G401 (cell line): ENCODE results near the gene TIAM1. TPM values are rescaled to one million over a fixed set of nuclear protein-coding genes. Genes with fewer than 3 reads are reported as not detected.
A peak's percentile ranks its signal among the peaks of the same experiment; 100 is the strongest.

Experiments used
- DNase-seq: peaks from one replicate; pipeline ENCODE4 v3.0.0-alpha.2; 2015; ENCODE audit warnings: low spot score
- in situ Hi-C: cut with HindIII; loops from 2 replicates; pipeline ENCODE4 v1.10.0; 2016; ENCODE audit warnings: low sequenced_read_pairs, mixed read lengths
- total RNA-seq: library from RNA; depleted of rRNA; stranded (reverse); fragments of >200 nt; shearing (Covaris generic); gene quantifications from 2 replicates; pipeline ENCODE4 v1.2.3, GENCODE V29; 2014

TIAM1 gene
- total RNA-seq, 1 experiment from 2014 or later = 0.03 TPM

- in situ Hi-C loops = no loop called here
- no peak for DNase-seq
Measured at GRCh38 chr21:31358158-31358557, 14.1 kb upstream of the TIAM1 start.

- in situ Hi-C loops = no loop called here
- DNase-seq = no peak
Measured at GRCh38 chr21:31356440-31356839, 12.4 kb upstream of the TIAM1 start.

- in situ Hi-C loops = no loop called here
- DNase-seq = no peak
Measured at GRCh38 chr21:31354604-31355443, 10.8 kb upstream of the TIAM1 start.

GRCh38 chr21:31354122-31354521 lies 10.1 kb upstream of the TIAM1 start:
- in situ Hi-C loops = no loop called here
- DNase-seq = no peak

GRCh38 chr21:31352836-31353235 lies 8.8 kb upstream of the TIAM1 start:
- no peak for DNase-seq
- in situ Hi-C loops = no loop called here

GRCh38 chr21:31351960-31352359 lies 7.9 kb upstream of the TIAM1 start:
- no peak for DNase-seq
- in situ Hi-C loops = no loop called here

- in situ Hi-C loops = no loop called here
Measured at GRCh38 chr21:31351438-31351837, 7.4 kb upstream of the TIAM1 start.

GRCh38 chr21:31349208-31349607 lies 5.1 kb upstream of the TIAM1 start:
- DNase-seq = no peak
- in situ Hi-C loops = no loop called here

More at GRCh38 chr21:31351438-31351837, 7.4 kb upstream of the TIAM1 start:
- DNase-seq = no peak

- in situ Hi-C loops = no loop called here
- DNase-seq = peak; percentile 68
Measured at GRCh38 chr21:31348188-31348587, 4.1 kb upstream of the TIAM1 start.

- peak; percentile 92 for DNase-seq
- in situ Hi-C loops = no loop called here
Measured at GRCh38 chr21:31347435-31348032, 3.5 kb upstream of the TIAM1 start.

- peak; percentile 67 for DNase-seq
- in situ Hi-C loops = no loop called here
Measured at GRCh38 chr21:31346256-31346821, 2.3 kb upstream of the TIAM1 start.

GRCh38 chr21:31345136-31345535 lies 1.1 kb upstream of the TIAM1 start:
- in situ Hi-C loops = no loop called here

GRCh38 chr21:31343030-31343510 lies 991 bp downstream of the TIAM1 start:
- in situ Hi-C loops = no loop called here
- DNase-seq = no peak

More at GRCh38 chr21:31345136-31345535, 1.1 kb upstream of the TIAM1 start:
- DNase-seq = no peak

GRCh38 chr21:31342348-31342747 lies 1.7 kb downstream of the TIAM1 start:
- in situ Hi-C loops = no loop called here
- peak; percentile 67 for DNase-seq

- DNase-seq = no peak
- in situ Hi-C loops = no loop called here
Measured at GRCh38 chr21:31340942-31341487, 3.0 kb downstream of the TIAM1 start.

- DNase-seq = peak; percentile 50
- in situ Hi-C loops = no loop called here
Measured at GRCh38 chr21:31340514-31340913, 3.5 kb downstream of the TIAM1 start.

GRCh38 chr21:31339721-31340120 lies 4.3 kb downstream of the TIAM1 start:
- DNase-seq = peak; percentile 77
- in situ Hi-C loops = no loop called here

GRCh38 chr21:31338908-31339368 lies 5.1 kb downstream of the TIAM1 start:
- DNase-seq = peak; percentile 68
- in situ Hi-C loops = no loop called here

- in situ Hi-C loops = no loop called here
- DNase-seq = peak; percentile 55
Measured at GRCh38 chr21:31337996-31338907, 5.8 kb downstream of the TIAM1 start.
